Mucosa of descending colon (tissue), 3 donors: ENCODE results near the gene MARCOL. TPM values are rescaled to one million over a fixed set of nuclear protein-coding genes. Genes with fewer than 3 reads are reported as not detected.

Source experiments
- ATAC-seq: fragments of 200-7000 bp; cut with Tn5 transposase; one replicate; pipeline ENCODE4 v1.9.1; 2020; ENCODE audit warnings: mild to moderate bottlenecking, moderate library complexity
- DNase-seq, 3 donors: peaks; one replicate each; pipeline ENCODE4 v3.0.0-alpha.2; 2020
- H3K36me3 ChIP-seq: fragments of 200-600 bp; one replicate; pipeline ENCODE4 v1.8.0; 2021; ENCODE audit warnings: low read depth, mild to moderate bottlenecking
- H3K4me1 ChIP-seq: fragments of 200-600 bp; one replicate; pipeline ENCODE4 v1.8.0; 2021; ENCODE audit warnings: low read depth, mild to moderate bottlenecking
- H3K4me3 ChIP-seq: fragments of 200-600 bp; one replicate; pipeline ENCODE4 v1.8.0; 2021; ENCODE audit warnings: mild to moderate bottlenecking
- H3K9me3 ChIP-seq: fragments of 200-600 bp; one replicate; pipeline ENCODE4 v1.8.0; 2021; ENCODE audit warnings: mild to moderate bottlenecking
- CTCF ChIP-seq: fragments of 200-600 bp; IDR thresholded peaks from one replicate; pipeline ENCODE4 v1.8.0; 2022; ENCODE audit warnings: antibody characterized with exemption, mild to moderate bottlenecking
- intact Hi-C, 2 donors: fragments of 100-400 bp; cut with DNase I in 1 of 2; cut with micrococcal nuclease in 1 of 2; formaldehyde crosslinking; loops; one replicate each; pipeline versions ENCODE4 v1.11.0 to v1.11.1; 2022; cut with DNase I, micrococcal nuclease
- total RNA-seq, 3 donors: library from RNA; stranded (reverse); fragmentation: NEBNext Ultra II Directional in 2 of 3; extraction: Animal tissue kit (Norgen Biotek cat#: 25700) in 2 of 3; gene quantifications; one replicate each; pipeline versions ENCODE4 v1.2.1 to v1.2.4, GENCODE V29; 2021 to 2023
- donor health status: DM: no; HTN: no; CAD: no; lungs with moderate emphysema.
- donor health status: DM: no; HTN: no; CAD: no.
- donor health status: DM: no; HTN: yes; CAD: no.

The MARCOL gene
- total RNA-seq, 3 donors from 2014 or later = 0.82 TPM; not detected in 2

- no peak for TF ChIP-seq CTCF
- H3K9me3 ChIP-seq = no peaks in the 10 kb centered on the region
- no peaks in the 10 kb centered on the region for H3K4me1 ChIP-seq
- H3K4me3 ChIP-seq = no peak overlapping the region
- ATAC-seq (no peak), DNase-seq (no peak)
- intact Hi-C loops = no loop called here
- H3K36me3 ChIP-seq = no peaks in the 10 kb centered on the region
Observed at GRCh38 chr5:148230240-148230639, 8.1 kb upstream of the MARCOL start.

- DNase-seq (no peak), ATAC-seq (no peak)
- Histone ChIP-seq H3K4me3 (no peak overlapping the region), H3K9me3 (no peaks in the 10 kb centered on the region), H3K4me1 (no peaks in the 10 kb centered on the region), H3K36me3 (no peaks in the 10 kb centered on the region)
- TF ChIP-seq CTCF = no peak
- intact Hi-C loops = no loop called here
Observed at GRCh38 chr5:148237785-148238417, 424 bp upstream of the MARCOL start.

GRCh38 chr5:148248894-148249293, 10.6 kb downstream of the MARCOL start:
- no peak for ATAC-seq

GRCh38 chr5:148255456-148255855, 17.1 kb downstream of the MARCOL start:
- intact Hi-C loops = no loop called here
- no peak for ATAC-seq
- no peak for TF ChIP-seq CTCF
- H3K4me3 ChIP-seq = no peak overlapping the region
- peaks cover 13% of the 10 kb centered on the region for H3K9me3 ChIP-seq
- H3K36me3 ChIP-seq = no peaks in the 10 kb centered on the region
- no peak for DNase-seq
- no peaks in the 10 kb centered on the region for H3K4me1 ChIP-seq

More at GRCh38 chr5:148248894-148249293, 10.6 kb downstream of the MARCOL start:
- intact Hi-C loops = no loop called here
- TF ChIP-seq CTCF = no peak
- no peak for DNase-seq
- Histone ChIP-seq H3K4me1 (no peaks in the 10 kb centered on the region), H3K36me3 (no peaks in the 10 kb centered on the region), H3K9me3 (no peaks in the 10 kb centered on the region), H3K4me3 (no peak overlapping the region)

GRCh38 chr5:148259288-148259687, 21.0 kb downstream of the MARCOL start:
- Histone ChIP-seq H3K4me1 (no peaks in the 10 kb centered on the region), H3K9me3 (peaks cover 13% of the 10 kb centered on the region), H3K4me3 (no peak overlapping the region), H3K36me3 (no peaks in the 10 kb centered on the region)
- DNase-seq = no peak
- no peak for ATAC-seq
- intact Hi-C loops = no loop called here
- TF ChIP-seq CTCF = no peak

- DNase-seq (no peak), ATAC-seq (no peak)
- Histone ChIP-seq H3K4me1 (no peaks in the 10 kb centered on the region), H3K9me3 (peaks cover 16% of the 10 kb centered on the region), H3K36me3 (no peaks in the 10 kb centered on the region), H3K4me3 (no peak overlapping the region)
- no peak for TF ChIP-seq CTCF
- intact Hi-C loops = no loop called here
Observed at GRCh38 chr5:148261221-148261620, 22.9 kb downstream of the MARCOL start.
